Stomach (tissue), 9 donors: ENCODE data around the gene ACSS2. TPM values are rescaled to one million over a fixed set of nuclear protein-coding genes. Genes with fewer than 3 reads are reported as not detected.

Source experiments
- DNase-seq, 2 donors: peaks; one replicate each; pipeline versions ENCODE4 v3.0.0 to v3.0.0-alpha.2; 2013 to 2019
- H3K27ac ChIP-seq, 5 donors: fragments of 200-600 bp in 4 of 5; sonication (generic) in 4 of 5; one replicate each; pipeline ENCODE4 v1.5.1; 2013 to 2019; ENCODE audit warnings: mild to moderate bottlenecking in 1 of 5, moderate library complexity in 1 of 5
- H3K27me3 ChIP-seq, 3 donors: fragments of 200-600 bp; sonication (generic); one replicate each; pipeline ENCODE4 v1.5.1; 2017 to 2019; ENCODE audit warnings: mixed run types in 1 of 3
- H3K36me3 ChIP-seq, 4 donors: fragments of 200-600 bp; sonication (generic); 1 replicate in 3 of 4; 2 replicates in 1 of 4; pipeline ENCODE4 v1.5.1; 2016 to 2019
- H3K4me1 ChIP-seq, 4 donors: fragments of 200-600 bp; sonication (generic); one replicate each; pipeline ENCODE4 v1.5.1; 2016 to 2019
- H3K4me3 ChIP-seq, 4 donors: fragments of 200-600 bp; sonication (generic) in 3 of 4; one replicate each; pipeline ENCODE4 v1.5.1; 2016 to 2019; ENCODE audit warnings: mild to moderate bottlenecking in 1 of 4
- H3K9me3 ChIP-seq, 4 donors: fragments of 200-600 bp; sonication (generic); one replicate each; pipeline ENCODE4 v1.5.1; 2016 to 2019
- CTCF ChIP-seq, 7 experiments: fragments of 450-650 bp in 4 of 7; fragments of 200-600 bp in 3 of 7; sonication (generic) in 3 of 7; IDR thresholded peaks; one replicate each; pipeline ENCODE4 v1.5.1; 2016 to 2019; ENCODE audit warnings: antibody characterized with exemption in 7 of 7, control low read depth in 2 of 7, mild to moderate bottlenecking in 1 of 7
- EP300 ChIP-seq: sonication (generic); formaldehyde crosslinking; IDR thresholded peaks from one replicate; pipeline ENCODE4 v1.6.1; 2017; ENCODE audit warnings: antibody characterized with exemption
- POLR2A ChIP-seq, 4 donors: fragments of 450-650 bp; IDR thresholded peaks; one replicate each; pipeline ENCODE4 v1.6.1; 2016; ENCODE audit warnings: antibody characterized with exemption in 4 of 4, control low read depth in 2 of 4, mild to moderate bottlenecking in 1 of 4, moderate library complexity in 1 of 4
- POLR2AphosphoS5 ChIP-seq, 3 donors: sonication (generic); formaldehyde crosslinking; IDR thresholded peaks; one replicate each; pipeline ENCODE4 v1.6.1; 2016; ENCODE audit warnings: antibody characterized with exemption in 3 of 3
- WGBS, 5 donors: extraction: QIAGEN DNeasy Blood & Tissue Kit in 3 of 5; methylation state at CpG; one replicate each; pipeline versions ENCODE4 v1.1.5 to v1.1.7; 2013 to 2018; 5-methylcytosine and 5-hydroxymethylcytosine counted together
- intact Hi-C: fragments of 100-400 bp; cut with DNase I; formaldehyde crosslinking; loops from one replicate; pipeline ENCODE4 v1.15.1; 2023; ENCODE audit warnings: low total_unique reads
- polyA plus RNA-seq, 3 donors: library from polyadenylated mRNA; stranded (reverse); fragments of 200-250 nt; gene quantifications; one replicate each; pipeline ENCODE4 v1.2.3, GENCODE V29; 2013
- total RNA-seq, 5 donors: library from RNA; depleted of rRNA; stranded (reverse); fragments of >200 nt; gene quantifications; one replicate each; pipeline versions ENCODE4 v1.1.0 to v1.2.3, GENCODE V29; 2014 to 2016
- donor health status: healthy with polysubstance abuse.
- donor health status: Bipolar disorder and iron deficiency.
- donor health status: healthy.

The ACSS2 gene
- total and polyA plus RNA-seq, 8 donors, result 59.0 to 1,709 (median 139) TPM

GRCh38 chr20:34916774-34917354 is 40.5 kb downstream of the ACSS2 start:
- H3K36me3 ChIP-seq, result peaks cover 16 to 46% (median 42%) of the 10 kb centered on the region in 4 donors
- DNase-seq, result peak in 1 of 2 donors; percentile 74
- no peak overlapping the region for H3K4me3 ChIP-seq
- TF ChIP-seq POLR2A (IDR thresholded peaks at IDR 0.05) (no peak), CTCF (IDR thresholded peaks at IDR 0.05) (no peak), EP300 (no peak), POLR2AphosphoS5 (IDR thresholded peaks at IDR 0.05) (peak in 2 of 3 donors; percentile 47 to 82)
- H3K4me1 ChIP-seq, result peaks cover 5 to 38% (median 29%) of the 10 kb centered on the region in 4 donors
- H3K9me3 ChIP-seq, result no peaks in the 10 kb centered on the region
- peak overlapping the region; percentile 42 to 77 (median 66) for H3K27ac ChIP-seq
- WGBS, 5 donors, result 25 to 55% (median 39%) methylated on average over 2 of the region's 2 CpGs
- intact Hi-C loops, result no loop called here
- no peaks in the 10 kb centered on the region for H3K27me3 ChIP-seq

GRCh38 chr20:34920055-34920454 is 43.6 kb downstream of the ACSS2 start:
- TF ChIP-seq EP300, result no peak
- no peak for TF ChIP-seq CTCF (IDR thresholded peaks at IDR 0.05)
- TF ChIP-seq POLR2AphosphoS5 (IDR thresholded peaks at IDR 0.05), result no peak
- no peak for TF ChIP-seq POLR2A (IDR thresholded peaks at IDR 0.05)
- H3K4me1 ChIP-seq, result peaks cover 18 to 46% (median 29%) of the 10 kb centered on the region in 4 donors
- H3K4me3 ChIP-seq, result no peak overlapping the region
- no peaks in the 10 kb centered on the region for H3K9me3 ChIP-seq
- no peak overlapping the region for H3K27ac ChIP-seq
- peaks cover 23 to 57% (median 53%) of the 10 kb centered on the region in 4 donors for H3K36me3 ChIP-seq
- intact Hi-C loops, result no loop called here
- no peak for DNase-seq
- H3K27me3 ChIP-seq, result no peaks in the 10 kb centered on the region

GRCh38 chr20:34921436-34921835 is 45.0 kb downstream of the ACSS2 start:
- WGBS, 5 donors, result 53 to 76% (median 64%) methylated on average over 2 to 3 of the region's 3 CpGs
- intact Hi-C loops, result no loop called here

More at GRCh38 chr20:34921436-34921835, 45.0 kb downstream of the ACSS2 start:
- no peak for TF ChIP-seq POLR2A (IDR thresholded peaks at IDR 0.05)
- TF ChIP-seq CTCF (IDR thresholded peaks at IDR 0.05), result no peak
- TF ChIP-seq POLR2AphosphoS5 (IDR thresholded peaks at IDR 0.05), result no peak
- TF ChIP-seq EP300, result no peak
- no peak overlapping the region for H3K4me3 ChIP-seq
- peak overlapping the region in 4 of 5 donors; percentile 19 to 74 (median 66) for H3K27ac ChIP-seq
- DNase-seq, result no peak
- H3K36me3 ChIP-seq, result peaks cover 36 to 71% (median 65%) of the 10 kb centered on the region in 4 donors
- H3K9me3 ChIP-seq, result no peaks in the 10 kb centered on the region
- no peaks in the 10 kb centered on the region for H3K27me3 ChIP-seq
- peaks cover 16 to 33% (median 18%) of the 10 kb centered on the region in 4 donors for H3K4me1 ChIP-seq
